HepG2 (cell line): ENCODE data around the gene FETUB. TPM values are rescaled to one million over a fixed set of nuclear protein-coding genes. Genes with fewer than 3 reads are reported as not detected.
A peak's percentile ranks its signal among the peaks of the same experiment; 100 is the strongest.

Experiments
- AFF4 ChIP-seq: sonication (generic); formaldehyde crosslinking; IDR thresholded peaks from 2 replicates; pipeline ENCODE4 v1.4.0; 2020; ENCODE audit warnings: missing genetic modification reagents
- DNMT1 ChIP-seq: sonication (generic); formaldehyde crosslinking; IDR thresholded peaks from 2 replicates; pipeline ENCODE4 v1.5.1; 2020; ENCODE audit warnings: mild to moderate bottlenecking, missing genetic modification reagents
- KDM6A ChIP-seq: IDR thresholded peaks from 2 replicates; pipeline ENCODE4 v1.6.1; 2016; ENCODE audit warnings: low read depth
- KIAA2018 ChIP-seq: sonication (generic); formaldehyde crosslinking; IDR thresholded peaks from 2 replicates; pipeline ENCODE4 v1.5.0; 2020; ENCODE audit warnings: mild to moderate bottlenecking, missing genetic modification reagents, borderline replicate concordance
- MLLT10 ChIP-seq: sonication (generic); formaldehyde crosslinking; IDR thresholded peaks from 2 replicates; pipeline ENCODE4 v1.4.0; 2020; ENCODE audit warnings: missing genetic modification reagents
- MTERF4 ChIP-seq: sonication (generic); formaldehyde crosslinking; IDR thresholded peaks from 2 replicates; pipeline ENCODE4 v1.8.0; 2023; ENCODE audit warnings: mild to moderate bottlenecking, missing genetic modification reagents
- REL ChIP-seq: sonication (generic); formaldehyde crosslinking; conservative IDR thresholded peaks from 2 replicates; pipeline ENCODE4 v1.8.0; 2022; ENCODE audit warnings: mild to moderate bottlenecking, missing genetic modification reagents, moderate library complexity
- TAF1 ChIP-seq: sonication (generic); formaldehyde crosslinking; IDR thresholded peaks from 2 replicates; pipeline ENCODE4 v1.4.0; 2020; ENCODE audit warnings: missing genetic modification reagents
- ZC3H13 ChIP-seq: sonication (generic); formaldehyde crosslinking; IDR thresholded peaks from 2 replicates; pipeline ENCODE4 v1.8.1; 2023; ENCODE audit warnings: mild to moderate bottlenecking, missing genetic modification reagents, moderate library complexity
- ZNF138 ChIP-seq: sonication (generic); formaldehyde crosslinking; IDR thresholded peaks from 2 replicates; pipeline ENCODE4 v1.5.0; 2020; ENCODE audit warnings: mild to moderate bottlenecking, low read depth, missing genetic modification reagents
- ZNF503 ChIP-seq: sonication (generic); formaldehyde crosslinking; IDR thresholded peaks from 2 replicates; pipeline ENCODE4 v1.4.0; 2020; ENCODE audit warnings: missing genetic modification reagents
- ZNF616 ChIP-seq: sonication (generic); formaldehyde crosslinking; IDR thresholded peaks from 2 replicates; pipeline ENCODE4 v1.5.0; 2020; ENCODE audit warnings: low read depth, mild to moderate bottlenecking, missing genetic modification reagents
- polyA plus RNA-seq, 8 experiments: library from polyadenylated mRNA; depleted of rRNA in 3 of 8; stranded (reverse) in 7 of 8; unstranded in 1 of 8; fragments of >200 nt; fragmentation: Illumina TruSeq in 4 of 8; extraction: Trizol in 4 of 8; gene quantifications; 2 replicates each; pipeline versions ENCODE4 v1.2.1 to v1.2.3, GENCODE V29; 2011 to 2016; ENCODE audit warnings: low read depth in 4 of 8, missing spikeins in 1 of 8, mixed read lengths in 1 of 8; ENCODE audit not compliant: insufficient read depth in 1 of 8
- total RNA-seq, 5 experiments: library from RNA; depleted of rRNA; stranded (reverse); fragments of >200 nt; fragmentation: Illumina TruSeq; extraction: Trizol; gene quantifications; 2 replicates each; pipeline ENCODE4 v1.2.3, GENCODE V29; 2016; ENCODE audit warnings: low read depth in 1 of 5

The FETUB gene
- total and polyA plus RNA-seq, 2 of the 13 experiments (the other 11 are each of a cell fraction or from before 2014, with no cell fraction given) = 2.1 to 4.4 TPM

GRCh38 chr3:186614266-186614596 is 26.0 kb upstream of the FETUB start (continued):
- TF ChIP-seq ZC3H13 (CRISPR knock-in tag) (no peak), ZNF503 (CRISPR knock-in tag) (peak; percentile 56; the same call in 1 of the 2 replicates), AFF4 (no peak), KDM6A (CRISPR knock-in tag) (peak; percentile 14; the same call in 1 of the 2 replicates), DNMT1 (CRISPR knock-in tag) (no peak), ZNF138 (CRISPR knock-in tag) (no peak), TAF1 (CRISPR knock-in tag) (no peak), MTERF4 (CRISPR knock-in tag) (0 out of 2 replicates have a peak, but pooled peaks have one; percentile 30), REL (CRISPR knock-in tag) (no peak; the same call in 1 of the 2 replicates), MLLT10 (CRISPR knock-in tag) (0 out of 2 replicates have a peak, but pooled peaks have one; percentile 21), ZNF616 (CRISPR knock-in tag) (0 out of 2 replicates have a peak, but pooled peaks have one; percentile 16), KIAA2018 (CRISPR knock-in tag) (no peak)
